HG03378 (cell line): ENCODE data around the gene RIOK3.
"Not testable (repeated sequence)": the region's sequence is repeated elsewhere in the genome, so short reads cannot be mapped to it uniquely, and the experiment has no call there.

Experiments used
- ATAC-seq: cut with Tn5 transposase; IDR thresholded peaks from one replicate; pipeline ENCODE4 v1.9.1; 2021; ENCODE audit warnings: mild to moderate bottlenecking, moderate library complexity; ENCODE audit not compliant: unreplicated experiment

Gene RIOK3

GRCh38 chr18:23451011-23451410, 2.1 kb upstream of the RIOK3 start:
- ATAC-seq, result no peak

GRCh38 chr18:23451491-23451890, 1.6 kb upstream of the RIOK3 start:
- ATAC-seq, result no peak

- ATAC-seq, result no peak
These were observed 750 bp upstream of the RIOK3 start for GRCh38 chr18:23452347-23452727.

GRCh38 chr18:23453680-23454058, 582 bp downstream of the RIOK3 start:
- ATAC-seq, result no peak

GRCh38 chr18:23456835-23457234, 3.7 kb downstream of the RIOK3 start:
- ATAC-seq, result no peak

- no peak for ATAC-seq
These were observed 5.9 kb downstream of the RIOK3 start for GRCh38 chr18:23458830-23459529.

- ATAC-seq, result no peak
These were observed 6.4 kb downstream of the RIOK3 start for GRCh38 chr18:23459530-23459921.

GRCh38 chr18:23460285-23461273, 7.5 kb downstream of the RIOK3 start:
- ATAC-seq, result no peak

- no peak for ATAC-seq
These were observed 9.8 kb downstream of the RIOK3 start for GRCh38 chr18:23462876-23463275.

- no peak for ATAC-seq
These were observed 15.8 kb downstream of the RIOK3 start for GRCh38 chr18:23468753-23469459.

- no peak for ATAC-seq
These were observed 17.7 kb downstream of the RIOK3 start for GRCh38 chr18:23470620-23471387.

- ATAC-seq, result no peak
These were observed 18.4 kb downstream of the RIOK3 start for GRCh38 chr18:23471486-23471885.

GRCh38 chr18:23479829-23480505, 26.9 kb downstream of the RIOK3 start:
- peak; percentile 50 for ATAC-seq

GRCh38 chr18:23484561-23485182, 31.6 kb downstream of the RIOK3 start:
- no peak for ATAC-seq

GRCh38 chr18:23485386-23485785, 32.3 kb downstream of the RIOK3 start:
- no peak for ATAC-seq

GRCh38 chr18:23487738-23488570, 34.9 kb downstream of the RIOK3 start:
- ATAC-seq, result peak; percentile 71

GRCh38 chr18:23489586-23489985, 36.5 kb downstream of the RIOK3 start:
- ATAC-seq, result not testable (repeated sequence)

- ATAC-seq, result no peak
These were observed 40.6 kb downstream of the RIOK3 start for GRCh38 chr18:23493654-23494053.

- ATAC-seq, result no peak
These were observed 41.9 kb downstream of the RIOK3 start for GRCh38 chr18:23494992-23495391.
